Spleen (tissue), 11 donors: Measurements from ENCODE around the gene WNT7A. TPM values are rescaled to one million over a fixed set of nuclear protein-coding genes. Genes with fewer than 3 reads are reported as not detected.

Experiments
- DNase-seq: peaks from one replicate; pipeline ENCODE4 v3.0.0-alpha.2; 2020
- H3K27ac ChIP-seq, 8 donors: fragments of 200-600 bp; sonication (generic) in 7 of 8; 1 replicate in 4 of 8; 2 replicates in 4 of 8; pipeline versions ENCODE4 v1.5.0 to v1.8.0; 2016 to 2021; ENCODE audit warnings: inconsistent platforms in 4 of 8, mild to moderate bottlenecking in 4 of 8, moderate library complexity in 1 of 8
- H3K27me3 ChIP-seq, 7 donors: fragments of 200-600 bp; sonication (generic) in 6 of 7; replicated peaks in 1 of 7; 1 replicate in 4 of 7; 2 replicates in 3 of 7; pipeline versions ENCODE4 v1.5.0 to v1.8.0; 2016 to 2021; ENCODE audit warnings: inconsistent platforms in 3 of 7, mild to moderate bottlenecking in 1 of 7
- H3K36me3 ChIP-seq, 6 donors: fragments of 200-600 bp; sonication (generic) in 5 of 6; 1 replicate in 4 of 6; 2 replicates in 2 of 6; pipeline versions ENCODE4 v1.5.0 to v1.8.0; 2016 to 2021; ENCODE audit warnings: inconsistent platforms in 2 of 6
- H3K4me1 ChIP-seq, 6 donors: fragments of 200-600 bp; sonication (generic) in 5 of 6; 1 replicate in 3 of 6; 2 replicates in 3 of 6; pipeline versions ENCODE4 v1.5.0 to v1.8.0; 2016 to 2021; ENCODE audit warnings: inconsistent platforms in 3 of 6
- H3K4me3 ChIP-seq, 8 donors: fragments of 200-600 bp; sonication (generic) in 7 of 8; 1 replicate in 4 of 8; 2 replicates in 4 of 8; pipeline versions ENCODE4 v1.5.0 to v1.8.0; 2016 to 2021; ENCODE audit warnings: inconsistent platforms in 4 of 8, mild to moderate bottlenecking in 4 of 8, moderate library complexity in 2 of 8
- H3K9me3 ChIP-seq, 8 donors: fragments of 200-600 bp; sonication (generic) in 7 of 8; 1 replicate in 4 of 8; 2 replicates in 4 of 8; pipeline versions ENCODE4 v1.5.0 to v1.8.0; 2016 to 2021; ENCODE audit warnings: inconsistent platforms in 4 of 8
- CTCF ChIP-seq, 11 experiments: fragments of 200-600 bp in 7 of 11; fragments of 450-650 bp in 4 of 11; sonication (generic) in 4 of 11; IDR thresholded peaks in 8 of 11; conservative IDR thresholded peaks in 3 of 11; 1 replicate in 7 of 11; 2 replicates in 4 of 11; pipeline versions ENCODE4 v1.4.0 to v1.8.0; 2016 to 2021; ENCODE audit warnings: antibody characterized with exemption in 11 of 11, inconsistent platforms in 4 of 11, mild to moderate bottlenecking in 1 of 11
- POLR2A ChIP-seq, 3 donors: fragments of 450-650 bp; IDR thresholded peaks; one replicate each; pipeline ENCODE4 v1.5.1; 2017; ENCODE audit warnings: antibody characterized with exemption in 3 of 3, mild to moderate bottlenecking in 1 of 3
- POLR2AphosphoS5 ChIP-seq, 3 donors: sonication (generic); formaldehyde crosslinking; IDR thresholded peaks; one replicate each; pipeline ENCODE4 v1.5.1; 2017; ENCODE audit warnings: antibody characterized with exemption in 3 of 3
- WGBS, 5 donors: extraction: QIAGEN DNeasy Blood & Tissue Kit in 3 of 5; methylation state at CpG; one replicate each; pipeline versions ENCODE4 v1.1.5 to v1.1.7; 2013 to 2018; 5-methylcytosine and 5-hydroxymethylcytosine counted together
- intact Hi-C: fragments of 100-400 bp; cut with DNase I; formaldehyde crosslinking; loops from one replicate; pipeline ENCODE4 v1.15.0; 2023; ENCODE audit warnings: low total_unique reads
- polyA plus RNA-seq, 3 donors: library from polyadenylated mRNA; stranded (reverse); fragments of 200-250 nt; gene quantifications; one replicate each; pipeline ENCODE4 v1.2.1, GENCODE V29; 2013
- total RNA-seq, 7 donors: library from RNA; depleted of rRNA in 3 of 7; stranded (reverse); fragments of >200 nt in 3 of 7; fragmentation: NEBNext Ultra II Directional in 4 of 7; extraction: Animal tissue kit (Norgen Biotek cat#: 25700) in 4 of 7; gene quantifications; one replicate each; pipeline versions ENCODE4 v1.1.0 to v1.2.1, GENCODE V29; 2016 to 2021
- donor health status: healthy with polysubstance abuse.
- donor health status: DM: no; HTN: no; CAD: no; lungs with moderate emphysema.
- donor health status: DM: no; HTN: no; CAD: no.
- donor health status: Bipolar disorder and iron deficiency.
- donor health status: healthy.
- donor health status: DM: no; HTN: no; CAD: no.
- donor health status: DM: yes; HTN: yes; CAD: no.

The WNT7A gene
- total and polyA plus RNA-seq, 10 donors = 0.52 to 6.3 (median 2.0) TPM

- Histone ChIP-seq H3K4me1 (peaks cover 7 to 43% (median 29%) of the 10 kb centered on the region in 6 donors), H3K36me3 (no peaks in the 10 kb centered on the region), H3K27me3 (peaks cover 0 to 20% (median 0%) of the 10 kb centered on the region in 7 donors), H3K9me3 (peaks cover 0 to 23% (median 3%) of the 10 kb centered on the region in 8 donors), H3K4me3 (no peak overlapping the region), H3K27ac (peak overlapping the region in 2 of 8 donors; percentile 84 to 86)
- TF ChIP-seq POLR2AphosphoS5 (IDR thresholded peaks at IDR 0.05) (no peak), CTCF (IDR thresholded peaks at IDR 0.05 in 8 of 11, conservative IDR thresholded peaks at IDR 0.05 in 3 of 11) (no peak), POLR2A (IDR thresholded peaks at IDR 0.05) (no peak)
- intact Hi-C loops = loop anchor here (10.0 kb wide), 2 partner anchors 231 to 571 kb away; partner anchors contain the start of genes CHCHD4 and TMEM43
- no peak for DNase-seq
- 82 to 90% (median 86%) methylated on average over 13 of the region's 13 CpGs for WGBS, 5 donors
These were observed 14.4 kb upstream of the WNT7A start for GRCh38 chr3:13894096-13894806.

- Histone ChIP-seq H3K9me3 (peaks cover 0 to 8% (median 0%) of the 10 kb centered on the region in 8 donors), H3K27ac (peak overlapping the region; percentile 10 to 76 (median 66)), H3K4me1 (peaks cover 7 to 43% (median 29%) of the 10 kb centered on the region in 6 donors), H3K4me3 (no peak overlapping the region), H3K36me3 (no peaks in the 10 kb centered on the region), H3K27me3 (peaks cover 0 to 20% (median 0%) of the 10 kb centered on the region in 7 donors)
- no peak for DNase-seq
- no peak for TF ChIP-seq CTCF (IDR thresholded peaks at IDR 0.05 in 8 of 11, conservative IDR thresholded peaks at IDR 0.05 in 3 of 11)
- no peak for TF ChIP-seq POLR2A (IDR thresholded peaks at IDR 0.05)
- no peak for TF ChIP-seq POLR2AphosphoS5 (IDR thresholded peaks at IDR 0.05)
- 85 to 97% (median 90%) methylated on average over 2 of the region's 2 CpGs for WGBS, 5 donors
- intact Hi-C loops = loop anchor here (10.0 kb wide), 2 partner anchors 232 to 572 kb away; partner anchors contain the start of genes CHCHD4 and TMEM43
These were observed 12.4 kb upstream of the WNT7A start for GRCh38 chr3:13892304-13892703.

GRCh38 chr3:13891492-13892073 is 11.7 kb upstream of the WNT7A start:
- TF ChIP-seq POLR2AphosphoS5 (IDR thresholded peaks at IDR 0.05) (no peak), POLR2A (IDR thresholded peaks at IDR 0.05) (no peak), CTCF (IDR thresholded peaks at IDR 0.05 in 8 of 11, conservative IDR thresholded peaks at IDR 0.05 in 3 of 11) (no peak)
- Histone ChIP-seq H3K9me3 (peaks cover 0 to 8% (median 0%) of the 10 kb centered on the region in 8 donors), H3K4me3 (no peak overlapping the region), H3K4me1 (peaks cover 7 to 39% (median 25%) of the 10 kb centered on the region in 6 donors), H3K27ac (peak overlapping the region; percentile 42 to 76 (median 66)), H3K27me3 (peaks cover 0 to 20% (median 0%) of the 10 kb centered on the region in 7 donors), H3K36me3 (no peaks in the 10 kb centered on the region)
- intact Hi-C loops = loop anchor here (10.0 kb wide), 2 partner anchors 233 to 573 kb away; partner anchors contain the start of genes CHCHD4 and TMEM43
- WGBS, 5 donors = 75 to 84% (median 82%) methylated on average over 5 of the region's 5 CpGs
- peak; percentile 60 for DNase-seq

GRCh38 chr3:13891017-13891392 is 11.1 kb upstream of the WNT7A start:
- peaks cover 0 to 8% (median 0%) of the 10 kb centered on the region in 8 donors for H3K9me3 ChIP-seq
- no peak for TF ChIP-seq CTCF (IDR thresholded peaks at IDR 0.05 in 8 of 11, conservative IDR thresholded peaks at IDR 0.05 in 3 of 11)
- no peak for TF ChIP-seq POLR2AphosphoS5 (IDR thresholded peaks at IDR 0.05)
- no peak for TF ChIP-seq POLR2A (IDR thresholded peaks at IDR 0.05)
- no peak for DNase-seq
- H3K4me1 ChIP-seq = peaks cover 1 to 33% (median 19%) of the 10 kb centered on the region in 6 donors
- H3K27ac ChIP-seq = peak overlapping the region; percentile 42 to 76 (median 66)
- intact Hi-C loops = loop anchor here (10.0 kb wide), 2 partner anchors 234 to 574 kb away; partner anchors contain the start of genes CHCHD4 and TMEM43
- H3K4me3 ChIP-seq = no peak overlapping the region
- no peaks in the 10 kb centered on the region for H3K36me3 ChIP-seq
- peaks cover 0 to 17% (median 0%) of the 10 kb centered on the region in 7 donors for H3K27me3 ChIP-seq
